H1 (cell line): ENCODE measurements around the gene MTTP. TPM values are rescaled to one million over a fixed set of nuclear protein-coding genes. Genes with fewer than 3 reads are reported as not detected.

Source experiments
- CREB1 ChIP-seq: IDR thresholded peaks from 2 replicates; pipeline ENCODE4 v1.6.1; 2012; ENCODE audit warnings: inconsistent platforms
- EGR1 ChIP-seq: IDR thresholded peaks from 2 replicates; pipeline ENCODE4 v1.6.1; 2011; ENCODE audit warnings: low read depth, low read length, borderline replicate concordance
- KDM4A ChIP-seq: IDR thresholded peaks from one replicate; pipeline ENCODE4 v1.7.1; 2012; ENCODE audit warnings: low read depth, mild to moderate bottlenecking, moderate library complexity, low read length, inconsistent platforms; ENCODE audit not compliant: severe bottlenecking
- YY1 ChIP-seq: IDR thresholded peaks from 2 replicates; pipeline ENCODE4 v1.6.1; 2011; ENCODE audit warnings: low read depth, mild to moderate bottlenecking, low read length
- polyA plus RNA-seq, 7 experiments: library from polyadenylated mRNA; depleted of rRNA in 3 of 7; stranded (reverse) in 5 of 7; unstranded in 2 of 7; fragments of >200 nt in 5 of 7; fragments of 200-250 nt in 2 of 7; gene quantifications; 1 replicate in 5 of 7; 2 replicates in 1 of 7; 4 replicates in 1 of 7; pipeline versions ENCODE4 v1.2.1 to v1.2.3, GENCODE V29; 2011 to 2013; ENCODE audit warnings: missing spikeins in 2 of 7, mixed read lengths in 2 of 7
- total RNA-seq: library from RNA; stranded (reverse); fragmentation: NEBNext Ultra II Directional; extraction: Animal tissue kit (Norgen Biotek cat#: 25700); gene quantifications from 2 replicates; pipeline ENCODE4 v1.2.1, GENCODE V29; 2021
- TF ChIP-seq, protein P1 (sequence below): IDR thresholded peaks from 2 replicates; pipeline ENCODE4 v1.6.1; 2012; ENCODE audit warnings: inconsistent platforms
- TF ChIP-seq, protein P2 (sequence below): IDR thresholded peaks from 2 replicates; pipeline ENCODE4 v1.6.1; 2012; ENCODE audit warnings: inconsistent platforms

Gene MTTP
- total and polyA plus RNA-seq, 2 of the 8 experiments (the other 6 are each of a cell fraction or from before 2014, with no cell fraction given) = 0.12 to 0.26 TPM

- no peak for TF ChIP-seq KDM4A
- TF ChIP-seq EGR1 = no peak
- TF ChIP-seq CREB1 = no peak
- TF ChIP-seq YY1 = no peak
- TF ChIP-seq, protein P1, sequence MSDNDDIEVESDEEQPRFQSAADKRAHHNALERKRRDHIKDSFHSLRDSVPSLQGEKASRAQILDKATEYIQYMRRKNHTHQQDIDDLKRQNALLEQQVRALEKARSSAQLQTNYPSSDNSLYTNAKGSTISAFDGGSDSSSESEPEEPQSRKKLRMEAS = no peak
- TF ChIP-seq, protein P2, sequence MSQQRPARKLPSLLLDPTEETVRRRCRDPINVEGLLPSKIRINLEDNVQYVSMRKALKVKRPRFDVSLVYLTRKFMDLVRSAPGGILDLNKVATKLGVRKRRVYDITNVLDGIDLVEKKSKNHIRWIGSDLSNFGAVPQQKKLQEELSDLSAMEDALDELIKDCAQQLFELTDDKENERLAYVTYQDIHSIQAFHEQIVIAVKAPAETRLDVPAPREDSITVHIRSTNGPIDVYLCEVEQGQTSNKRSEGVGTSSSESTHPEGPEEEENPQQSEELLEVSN = no peak
- TF ChIP-seq, all 59 proteins: peak for 0
These were observed 49.6 kb downstream of the MTTP start (continued) for GRCh38 chr4:99624141-99624719.
